GM19240 (cell line): Measurements from ENCODE around the gene ANXA6.

ENCODE experiments used
- DNase-seq: peaks from one replicate; pipeline ENCODE4 v3.0.0; 2011; ENCODE audit warnings: low spot score; ENCODE audit not compliant: insufficient read length

Gene ANXA6

DNA sequence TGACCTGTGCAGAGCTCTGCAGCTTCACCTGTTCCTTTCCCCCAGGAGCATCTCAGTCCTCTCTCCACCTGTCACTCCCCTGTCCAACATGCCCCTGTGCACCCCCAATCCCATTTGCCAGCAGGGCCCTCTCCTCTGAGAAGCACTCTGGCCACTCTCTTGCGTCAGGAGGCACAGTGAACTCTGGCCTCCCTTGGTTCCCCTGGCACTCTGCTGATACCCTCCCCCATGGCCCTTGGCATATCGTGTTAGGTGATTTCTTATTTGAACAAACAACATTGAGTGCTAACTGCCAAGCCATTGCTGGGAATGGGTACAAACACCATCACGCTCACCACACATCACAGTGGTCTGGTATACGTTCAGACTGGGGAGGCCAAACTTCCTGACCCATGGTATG, 55.8 kb downstream of the ANXA6 start:
- DNase-seq: no peak

DNA sequence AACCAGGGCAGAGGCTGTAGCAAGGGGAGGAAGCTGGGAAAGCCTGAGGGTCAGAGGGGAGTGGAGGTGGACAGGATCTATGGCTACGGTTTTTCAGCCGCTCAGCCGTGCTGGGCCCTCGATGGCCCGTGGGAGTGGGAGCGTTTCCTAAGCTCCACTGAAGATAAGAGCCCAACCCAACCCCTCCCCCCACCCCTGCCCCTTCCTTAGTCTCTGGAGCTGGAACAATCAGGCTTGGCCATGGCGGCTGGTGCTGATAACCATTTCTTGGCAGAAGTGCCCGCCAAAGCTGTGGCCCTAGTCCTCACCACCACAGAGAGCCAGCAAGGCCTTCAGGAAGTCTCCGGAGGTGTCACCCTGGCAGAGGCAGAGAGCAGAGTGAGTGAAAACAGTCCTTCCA, 56.4 kb downstream of the ANXA6 start:
- no peak for DNase-seq

DNA sequence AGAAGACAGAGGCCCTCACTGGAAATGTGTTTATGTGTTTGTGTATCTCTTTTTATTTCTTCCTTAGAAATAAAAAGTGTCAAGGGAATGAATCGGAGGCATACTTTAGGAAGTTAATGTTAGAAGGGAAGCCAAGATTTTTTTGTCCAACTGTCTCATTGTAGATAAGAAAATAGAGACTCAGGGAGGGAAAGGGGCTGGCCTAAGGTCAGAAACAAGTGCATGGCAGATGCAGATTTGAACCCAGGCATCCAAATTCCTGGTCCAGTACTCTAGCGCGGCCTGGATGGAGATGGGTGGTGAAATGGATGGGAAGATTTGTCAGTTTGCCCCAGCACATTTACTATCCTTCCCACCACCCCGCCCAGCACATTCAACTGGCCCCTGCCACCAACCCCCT, 56.9 kb downstream of the ANXA6 start:
- DNase-seq: no peak

DNA sequence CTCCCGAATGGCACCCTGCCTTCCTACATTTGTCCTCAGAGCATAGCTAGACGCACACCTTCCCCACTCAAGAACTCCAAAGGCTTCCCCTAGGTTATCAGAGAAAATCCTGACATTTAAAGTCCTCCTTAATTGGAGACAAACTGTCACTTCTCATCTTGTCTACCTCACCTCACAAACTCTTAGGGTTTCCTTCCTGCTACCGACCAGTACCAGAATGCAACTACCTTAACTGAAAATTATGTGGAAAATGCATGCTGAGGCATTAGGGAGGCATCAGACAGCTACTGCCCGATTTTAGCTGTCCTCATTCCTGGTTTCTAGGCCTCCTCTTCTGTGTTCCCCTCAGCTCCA, 58.8 kb downstream of the ANXA6 start:
- DNase-seq: no peak

DNA sequence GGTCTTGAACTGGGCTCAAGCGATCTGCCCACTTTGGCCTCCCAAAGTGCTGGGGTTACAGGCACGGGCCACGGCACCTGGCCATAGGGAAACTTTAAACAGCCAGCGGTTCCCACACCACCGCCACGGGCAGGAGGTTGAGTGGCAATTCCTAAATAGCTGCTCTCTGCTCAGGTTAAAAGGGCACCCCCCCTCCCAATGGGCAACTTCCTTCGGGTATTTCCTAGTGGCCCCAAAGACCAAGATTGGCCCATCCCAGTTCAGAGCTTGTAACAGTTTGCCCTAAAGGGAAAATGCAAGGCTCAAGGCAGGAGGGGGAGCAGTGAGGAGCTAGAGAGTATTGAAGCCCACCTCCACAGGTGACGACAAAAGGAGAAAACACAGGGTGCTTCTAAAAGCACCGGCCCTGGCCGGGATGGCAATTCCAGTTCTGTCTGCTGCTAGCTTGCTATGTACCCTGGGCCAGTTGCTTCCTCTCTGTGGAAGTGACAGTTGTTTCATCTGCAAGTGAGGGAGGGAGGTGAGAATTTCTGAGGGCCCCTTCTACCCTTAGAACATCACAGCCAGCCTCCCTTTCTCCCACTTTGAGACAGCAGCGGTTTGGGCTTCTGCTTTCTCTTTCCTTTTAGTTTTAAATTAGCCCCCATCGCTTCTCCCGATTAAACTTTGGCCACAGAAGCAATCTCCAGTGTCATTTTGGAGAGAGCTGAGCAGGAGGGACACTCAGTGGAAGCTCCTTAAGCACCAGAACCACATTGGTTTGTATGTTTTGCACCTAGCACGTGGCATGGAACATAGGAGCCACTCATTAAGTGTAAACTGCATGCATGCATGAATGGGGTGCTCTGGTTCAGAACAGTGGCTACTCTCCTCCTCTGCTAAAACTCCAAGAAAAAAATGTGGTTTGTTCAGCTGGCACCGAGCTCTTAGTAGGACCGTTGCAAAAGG, 59.5 kb downstream of the ANXA6 start:
- DNase-seq: peak; percentile 58

DNA sequence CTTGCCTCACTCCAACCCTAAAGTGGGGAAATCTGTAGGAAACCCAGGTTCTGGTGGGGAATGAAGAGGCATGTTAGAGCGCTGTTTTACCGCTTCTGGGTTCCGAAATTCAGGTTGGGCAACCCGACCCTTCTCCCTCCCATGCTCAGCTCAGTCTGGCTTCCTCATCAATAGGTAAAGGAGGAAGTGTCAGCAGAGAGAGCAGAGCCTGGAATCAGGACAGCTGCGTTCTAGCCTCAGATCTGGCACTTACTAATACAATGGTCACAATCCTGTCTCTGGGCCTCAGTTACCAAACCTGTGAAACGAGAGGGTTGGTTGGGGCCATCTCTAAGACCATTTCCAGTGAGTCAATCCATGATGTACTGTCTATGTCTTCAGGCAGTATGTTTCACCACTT, 60.5 kb downstream of the ANXA6 start:
- DNase-seq: no peak

DNA sequence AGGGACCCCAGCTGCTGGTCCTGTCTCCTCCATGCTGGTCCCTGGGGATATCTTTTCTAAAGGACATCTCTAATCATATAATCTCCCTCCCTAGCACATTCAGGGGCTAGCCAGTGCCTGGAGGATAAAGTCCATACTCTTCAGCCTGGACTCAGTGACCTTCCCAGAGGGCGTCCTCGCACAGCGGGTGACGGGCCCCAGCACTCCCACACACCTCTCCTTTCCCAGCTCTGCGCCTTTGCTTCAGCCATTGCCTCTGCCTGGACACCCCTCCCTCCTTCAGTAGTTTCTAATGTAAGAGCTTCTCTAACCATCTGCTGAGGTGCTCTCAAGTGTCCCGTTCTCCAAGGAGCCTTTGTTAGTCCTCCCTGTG, 61.6 kb downstream of the ANXA6 start:
- DNase-seq: no peak

DNA sequence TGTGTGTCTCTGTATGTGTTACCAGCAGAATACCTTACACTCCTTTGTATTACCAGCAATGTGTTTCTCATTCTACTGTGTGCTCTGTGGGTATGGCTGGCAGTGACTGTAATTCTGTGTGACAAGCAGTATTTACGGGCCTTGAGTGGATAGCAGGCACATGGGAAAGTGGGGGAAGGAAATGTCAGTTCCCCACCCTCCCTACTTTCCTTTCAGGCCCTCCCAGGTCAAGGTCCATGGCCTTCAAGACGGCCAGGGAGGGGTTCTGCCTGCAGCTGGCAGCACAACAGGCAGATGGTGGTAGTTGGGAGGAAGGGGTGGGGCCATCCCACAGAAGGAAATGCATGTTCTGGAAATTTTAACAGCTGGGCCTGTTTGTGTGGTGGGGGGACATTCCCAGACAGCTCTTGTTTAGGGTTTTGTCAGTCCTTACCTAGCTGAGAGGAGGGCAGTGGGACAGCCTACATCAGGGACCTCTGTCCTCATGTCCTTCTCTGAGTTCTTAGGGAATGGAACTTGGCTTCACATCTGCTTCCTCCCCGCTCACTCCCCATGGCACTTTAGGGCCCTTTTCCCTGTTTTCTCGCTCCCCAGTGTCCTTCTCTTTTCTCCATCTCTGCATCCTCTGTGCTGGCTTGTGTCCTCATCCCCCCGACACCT, 62.1 kb downstream of the ANXA6 start:
- DNase-seq: no peak

DNA sequence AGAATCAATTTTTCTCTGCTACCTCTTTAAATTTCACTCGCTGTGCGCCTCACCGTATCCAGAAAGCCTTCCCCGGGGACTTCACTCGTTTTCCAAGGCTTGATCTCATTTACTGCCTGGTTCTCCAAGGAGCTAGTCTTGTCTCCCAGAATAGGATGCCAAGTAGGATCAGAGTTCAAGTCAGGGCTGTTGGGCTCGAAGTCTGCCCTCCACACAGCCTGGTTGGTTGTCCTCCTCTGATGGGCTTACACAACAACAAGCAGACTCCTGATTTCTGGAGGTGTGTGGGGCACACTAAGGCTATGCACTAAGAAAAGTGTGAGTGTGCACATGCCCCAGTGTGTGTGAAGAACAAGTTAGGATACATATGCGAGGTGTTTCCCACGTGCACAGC, 62.7 kb downstream of the ANXA6 start:
- DNase-seq: no peak

DNA sequence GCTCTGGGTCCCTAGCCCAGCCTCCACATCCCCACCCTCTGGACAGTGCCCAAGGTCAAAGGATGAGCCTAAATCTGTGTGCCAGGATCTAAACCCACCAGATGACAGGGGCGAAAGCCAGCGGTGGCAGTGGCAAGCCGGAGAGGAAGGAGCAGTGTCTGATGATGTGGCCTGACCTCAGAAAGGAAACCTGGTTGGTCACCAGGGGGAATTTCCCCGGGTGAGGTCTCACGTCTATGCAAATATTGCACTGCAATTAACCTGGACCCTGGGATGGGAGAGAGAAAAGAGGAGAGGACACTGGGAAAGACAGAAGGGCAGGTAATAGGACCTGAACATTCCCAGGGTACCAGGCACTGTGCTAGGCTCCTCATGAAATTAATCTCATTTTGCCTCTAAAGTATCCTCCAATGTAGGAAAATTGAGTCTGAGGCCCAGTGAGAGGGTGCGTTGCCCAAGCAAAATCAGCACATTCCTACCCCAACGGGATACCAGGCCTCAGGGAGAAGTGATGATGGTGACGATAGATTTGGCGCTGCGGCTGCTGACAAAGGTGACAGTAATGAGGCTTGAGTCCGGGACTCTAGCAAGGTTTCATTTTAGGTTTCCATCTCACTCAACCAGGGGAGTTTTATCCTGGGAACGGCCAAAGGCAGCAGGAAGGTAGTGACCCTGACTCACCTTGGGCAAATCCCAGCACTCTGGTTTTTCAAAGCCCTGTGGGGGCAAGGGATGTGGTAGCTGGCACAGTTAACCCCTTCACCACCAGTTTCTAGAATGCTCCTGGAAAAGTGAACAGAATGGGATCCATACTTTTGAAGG, 63.3 kb downstream of the ANXA6 start:
- DNase-seq: no peak

DNA sequence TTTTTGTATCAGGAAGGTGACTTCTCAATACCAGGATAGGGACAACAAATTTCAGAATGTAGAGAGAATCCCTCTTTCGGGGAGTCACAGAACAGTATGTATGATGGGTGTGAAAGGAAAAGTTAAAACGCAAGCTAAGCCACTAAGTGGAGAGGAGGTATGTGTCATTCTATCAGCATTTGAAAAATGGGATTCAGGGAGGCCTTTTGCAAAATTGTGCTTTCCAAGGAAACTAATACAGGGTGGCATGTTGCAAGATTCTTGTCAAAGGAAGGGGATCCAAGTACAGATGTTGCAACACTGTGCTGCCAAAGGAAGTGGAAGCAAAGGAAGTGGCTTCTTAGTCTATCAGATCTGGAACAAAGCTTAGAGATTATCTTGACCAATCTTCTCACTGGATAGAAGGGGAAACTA, 64.1 kb downstream of the ANXA6 start:
- no peak for DNase-seq

DNA sequence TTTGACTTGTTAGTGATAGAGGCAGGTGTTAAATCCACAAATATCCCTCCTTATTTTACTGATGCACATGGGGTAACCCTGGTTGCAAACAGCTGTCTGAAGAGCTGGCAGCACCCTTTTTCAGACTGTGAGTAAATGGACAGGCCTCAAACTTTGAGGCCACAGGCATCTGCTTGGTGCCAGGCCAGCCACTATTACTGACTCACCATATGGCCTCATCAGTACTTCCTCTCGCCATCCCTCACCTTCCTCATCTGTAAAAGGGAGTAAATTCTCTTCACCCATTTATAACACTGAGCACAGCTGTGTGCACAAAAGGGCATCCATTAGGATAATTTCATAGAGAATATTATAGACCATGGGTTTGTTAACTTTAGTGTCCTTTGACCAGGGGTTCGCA, 64.8 kb downstream of the ANXA6 start:
- DNase-seq: no peak

DNA sequence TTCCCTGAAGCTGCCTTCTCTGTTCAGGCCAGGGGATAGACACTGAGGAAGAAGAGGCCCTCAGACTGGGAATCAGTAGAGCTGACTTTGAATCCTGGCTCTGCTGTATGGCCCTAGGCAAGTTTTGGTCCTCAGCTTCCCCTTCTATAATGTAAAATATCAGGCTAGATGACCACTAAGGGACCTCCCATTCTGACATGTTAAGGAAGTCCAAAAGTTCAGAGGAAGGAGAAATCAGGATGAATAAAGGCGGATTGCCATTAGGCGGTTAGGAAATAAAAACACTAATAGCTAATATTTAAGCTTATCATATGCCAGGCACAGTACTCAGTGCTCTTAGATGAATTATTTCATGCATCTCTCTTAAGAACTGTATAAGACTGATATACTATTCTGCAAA, 67.9 kb downstream of the ANXA6 start:
- DNase-seq: no peak

DNA sequence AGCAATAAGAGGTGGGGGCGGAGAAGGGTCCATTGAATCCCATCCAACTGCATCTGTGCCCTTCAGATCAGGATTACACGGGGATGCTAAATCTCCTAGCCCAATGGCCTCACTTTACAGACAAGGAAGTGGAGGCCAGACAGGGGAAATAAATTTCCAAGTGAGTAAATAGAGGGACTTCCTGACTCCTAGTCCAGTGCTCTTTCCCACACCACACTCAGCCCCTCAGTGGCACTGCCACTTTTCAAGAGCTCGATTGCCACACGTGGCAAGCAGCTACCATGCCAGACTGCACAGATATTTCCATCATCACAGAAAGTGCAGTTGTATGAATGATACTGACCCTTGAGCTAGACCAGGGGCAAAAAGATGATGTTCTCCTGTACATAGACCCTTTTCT, 68.6 kb downstream of the ANXA6 start:
- DNase-seq: no peak

DNA sequence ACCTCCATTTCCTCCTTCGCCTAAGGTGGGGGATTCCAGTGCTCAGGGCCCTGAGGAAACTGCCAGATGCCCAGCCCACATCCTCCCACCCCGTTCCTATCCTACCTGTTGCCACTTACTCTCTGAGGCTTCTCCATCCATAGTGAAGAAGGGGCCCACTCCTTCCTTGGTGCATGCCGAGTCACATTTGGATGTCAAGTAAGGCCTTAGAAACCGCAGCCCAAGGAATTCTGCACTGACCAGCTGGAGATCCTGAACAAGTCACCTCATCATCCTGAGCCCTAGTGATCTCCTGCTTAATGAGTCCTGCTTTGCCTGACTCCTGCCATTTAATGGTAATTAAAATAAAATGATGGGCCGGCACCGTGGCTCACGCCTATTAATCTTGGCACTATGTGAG, 70.1 kb downstream of the ANXA6 start:
- no peak for DNase-seq

DNA sequence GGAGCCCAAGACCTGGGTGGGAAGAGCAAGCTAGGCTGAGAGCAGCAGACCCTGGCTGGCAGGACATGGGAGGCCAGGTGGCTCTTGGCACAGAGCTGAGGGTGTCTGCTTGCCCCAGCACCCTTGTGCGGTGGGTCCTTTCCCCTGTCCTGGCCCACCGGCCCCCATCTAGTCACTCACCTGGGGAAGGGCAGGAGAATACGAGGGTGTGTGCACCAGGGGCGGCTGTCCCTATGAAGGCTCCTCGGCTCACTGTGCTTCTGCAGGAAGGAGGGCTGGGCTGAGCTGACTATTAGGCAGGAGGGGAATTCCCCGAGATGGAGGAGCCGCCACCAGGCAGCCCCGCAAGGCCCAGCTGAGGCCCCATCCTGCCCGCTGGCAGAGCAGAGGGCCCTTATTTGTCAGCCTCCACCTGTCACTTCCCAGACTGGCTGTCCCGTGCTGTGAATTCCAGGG, 70.6 kb downstream of the ANXA6 start:
- no peak for DNase-seq

DNA sequence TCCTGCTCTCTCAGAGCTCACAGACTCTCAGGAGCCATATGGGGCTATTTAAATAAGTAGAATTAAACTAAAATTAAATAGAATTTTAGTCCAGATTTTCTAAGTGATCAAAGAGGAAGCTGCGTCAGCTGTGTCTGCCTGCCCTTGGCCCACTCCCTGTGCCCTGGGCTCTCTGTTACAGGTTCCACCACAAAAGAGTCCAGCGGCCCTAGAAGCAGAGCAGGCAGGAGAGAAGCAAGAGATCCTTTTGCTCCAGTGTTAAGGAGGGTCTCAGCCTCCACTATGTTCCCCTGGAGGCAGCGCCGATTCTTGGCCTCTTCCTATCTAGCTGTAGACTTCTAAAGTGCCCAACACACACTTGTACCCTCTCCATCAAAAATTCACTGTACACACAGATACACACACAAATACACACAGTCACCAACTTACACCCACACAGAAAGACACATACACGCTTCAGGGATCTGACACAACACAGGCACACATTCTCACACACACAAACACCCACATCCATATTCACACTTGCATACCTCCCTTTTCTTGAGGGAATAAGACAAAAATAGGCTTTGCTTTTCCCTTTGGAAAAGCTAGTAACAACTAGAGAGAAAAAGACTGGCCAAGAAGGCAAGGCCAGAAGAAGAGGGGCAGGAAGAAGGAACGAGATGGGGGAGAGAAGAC, 71.2 kb downstream of the ANXA6 start:
- no peak for DNase-seq

DNA sequence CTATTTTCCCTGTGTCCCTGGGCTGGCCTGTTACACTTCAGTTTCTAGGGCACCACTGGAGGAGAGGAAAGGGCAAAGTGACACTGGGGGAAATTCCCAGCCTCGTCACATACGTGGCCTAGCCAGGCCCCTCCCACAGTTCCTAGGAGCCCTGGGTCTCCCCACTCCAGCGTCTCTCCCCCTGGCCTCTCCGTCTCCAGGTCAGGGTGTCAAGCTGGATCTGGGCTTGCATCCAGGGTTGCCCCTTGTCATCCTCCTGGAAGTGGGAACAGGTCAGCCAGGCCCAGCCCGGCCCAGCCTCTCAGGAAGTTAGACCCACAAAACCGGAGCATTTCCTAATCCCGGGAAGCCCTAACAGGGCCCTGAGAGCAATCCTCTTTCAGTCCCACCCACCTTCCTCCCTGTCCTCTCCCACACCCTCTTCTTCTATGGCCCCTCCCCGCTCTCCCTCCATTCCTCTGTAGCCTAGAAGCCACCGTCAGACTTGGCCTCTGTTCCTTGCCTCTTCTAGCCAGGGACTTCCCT, 72.0 kb downstream of the ANXA6 start:
- no peak for DNase-seq

DNA sequence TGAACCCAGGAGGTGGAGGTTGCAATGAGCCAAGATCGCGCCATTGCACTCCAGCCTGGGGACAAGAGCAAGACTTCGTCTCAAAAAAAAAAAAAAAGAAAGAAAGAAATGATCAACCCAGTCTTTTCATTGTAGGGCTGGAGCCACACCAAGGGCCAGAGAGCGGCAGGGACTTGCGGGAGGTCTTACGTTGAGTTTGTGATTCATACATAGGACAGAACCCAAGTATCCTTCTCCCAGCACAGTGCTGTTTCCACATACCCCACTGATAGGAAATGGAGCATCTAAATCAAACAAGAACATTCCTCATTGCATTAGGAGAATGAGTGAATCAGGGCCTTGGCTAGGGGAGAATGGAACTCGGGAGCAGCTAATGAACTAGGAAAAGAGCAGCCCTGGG, 73.2 kb downstream of the ANXA6 start:
- DNase-seq: no peak

DNA sequence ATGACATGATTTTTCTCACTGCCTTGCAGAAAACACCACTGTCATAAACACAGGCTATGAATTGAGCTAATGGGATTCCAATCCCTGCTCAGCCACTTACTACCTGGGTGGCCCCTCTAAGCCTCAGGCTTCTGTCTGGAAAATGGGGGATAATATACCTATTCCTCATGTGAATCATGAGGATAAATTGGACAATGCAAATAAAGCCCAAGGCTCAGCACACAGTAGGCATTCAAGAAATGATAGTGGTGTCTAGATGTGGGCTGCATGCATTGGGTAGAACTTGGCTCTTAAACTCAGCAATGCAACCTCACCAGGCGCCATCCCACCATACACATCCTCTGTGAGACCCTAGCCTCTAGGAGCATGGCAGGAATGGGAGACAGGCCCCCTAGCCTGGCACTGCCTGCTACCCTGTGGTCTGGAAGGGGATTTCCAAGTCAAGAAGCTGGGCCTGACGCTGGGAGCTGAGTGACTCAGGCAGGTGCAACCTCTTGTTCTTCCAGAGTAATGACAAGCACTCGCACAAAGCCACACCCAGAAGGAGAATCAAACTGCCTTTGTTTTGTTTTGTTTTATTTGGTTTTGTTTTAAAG, 74.4 kb downstream of the ANXA6 start:
- no peak for DNase-seq
